ENCODE results near the gene APBA2. TPM values are rescaled to one million over a fixed set of nuclear protein-coding genes. Genes with fewer than 3 reads are reported as not detected.

APBA2 gene
- total RNA-seq, 2 experiments from 2014 or later: 30.8 to 32.0 TPM

DNA sequence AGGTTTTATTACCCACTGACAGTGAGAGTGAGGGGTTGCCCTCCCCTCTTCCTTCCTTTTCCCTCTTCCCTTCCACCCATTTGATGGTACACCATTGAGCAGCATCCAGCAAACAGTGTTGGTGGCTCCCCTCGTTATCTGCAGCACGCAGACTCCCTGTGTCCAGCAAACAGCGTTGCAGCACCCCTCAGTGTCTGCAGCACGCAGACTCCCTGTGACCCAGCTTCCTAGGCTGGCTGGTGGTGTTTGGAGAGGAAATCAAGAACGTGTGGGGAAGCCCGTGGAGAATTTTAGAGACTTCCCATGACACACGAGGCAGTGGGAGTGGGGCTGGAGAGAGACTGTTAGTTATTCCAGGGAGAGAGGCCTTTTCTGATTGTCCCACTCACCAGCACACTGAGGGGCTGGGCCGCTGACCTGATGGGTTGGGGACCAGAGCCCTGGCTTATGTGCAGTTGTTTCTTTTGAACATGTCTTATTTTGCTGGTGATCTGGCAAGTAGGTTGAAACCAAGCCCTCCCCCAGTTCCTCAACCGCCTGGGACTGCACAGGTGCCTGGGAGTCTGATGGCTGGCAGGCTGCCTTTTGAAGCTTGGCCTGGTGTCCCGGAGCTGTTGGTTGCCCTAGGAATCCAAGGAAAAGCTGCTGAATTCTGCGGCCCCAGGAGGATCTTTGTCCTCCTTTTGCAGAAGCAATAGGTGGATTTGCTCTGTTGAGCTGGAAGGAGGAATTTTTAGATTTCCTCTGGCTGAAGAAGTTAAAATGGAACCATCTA is 19.0 kb downstream of the APBA2 start:
- Mint-ChIP-seq H3K4me3 (no peak overlapping the region), H3K36me3 (ENCODE audit: low read depth) (no peaks in the 10 kb centered on the region), H3K9me3 (no peaks in the 10 kb centered on the region), H3K4me1 (ENCODE audit: low read depth) (peaks cover 82% of the 10 kb centered on the region), H3K27ac (peak overlapping the region; percentile 35), H3K27me3 (no peaks in the 10 kb centered on the region)
- ChIA-PET CTCF (interaction anchor here (1.2 to 1.3 kb wide), 2 partner anchors 8 to 31 kb away, joined by 3 to 7 read pairs; no protein-coding TSS in a partner anchor), POLR2A (interaction anchor here (1.0 to 1.2 kb wide), 2 partner anchors 9 to 16 kb away, joined by 3 read pairs; no protein-coding TSS in a partner anchor)
- intact Hi-C loops (cut with micrococcal nuclease): no loop called here
- ATAC-seq: no peak
- TF ChIP-seq, protein P1, sequence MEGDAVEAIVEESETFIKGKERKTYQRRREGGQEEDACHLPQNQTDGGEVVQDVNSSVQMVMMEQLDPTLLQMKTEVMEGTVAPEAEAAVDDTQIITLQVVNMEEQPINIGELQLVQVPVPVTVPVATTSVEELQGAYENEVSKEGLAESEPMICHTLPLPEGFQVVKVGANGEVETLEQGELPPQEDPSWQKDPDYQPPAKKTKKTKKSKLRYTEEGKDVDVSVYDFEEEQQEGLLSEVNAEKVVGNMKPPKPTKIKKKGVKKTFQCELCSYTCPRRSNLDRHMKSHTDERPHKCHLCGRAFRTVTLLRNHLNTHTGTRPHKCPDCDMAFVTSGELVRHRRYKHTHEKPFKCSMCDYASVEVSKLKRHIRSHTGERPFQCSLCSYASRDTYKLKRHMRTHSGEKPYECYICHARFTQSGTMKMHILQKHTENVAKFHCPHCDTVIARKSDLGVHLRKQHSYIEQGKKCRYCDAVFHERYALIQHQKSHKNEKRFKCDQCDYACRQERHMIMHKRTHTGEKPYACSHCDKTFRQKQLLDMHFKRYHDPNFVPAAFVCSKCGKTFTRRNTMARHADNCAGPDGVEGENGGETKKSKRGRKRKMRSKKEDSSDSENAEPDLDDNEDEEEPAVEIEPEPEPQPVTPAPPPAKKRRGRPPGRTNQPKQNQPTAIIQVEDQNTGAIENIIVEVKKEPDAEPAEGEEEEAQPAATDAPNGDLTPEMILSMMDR (IDR thresholded peaks at IDR 0.05): no peak
- no peak for DNase-seq

DNA sequence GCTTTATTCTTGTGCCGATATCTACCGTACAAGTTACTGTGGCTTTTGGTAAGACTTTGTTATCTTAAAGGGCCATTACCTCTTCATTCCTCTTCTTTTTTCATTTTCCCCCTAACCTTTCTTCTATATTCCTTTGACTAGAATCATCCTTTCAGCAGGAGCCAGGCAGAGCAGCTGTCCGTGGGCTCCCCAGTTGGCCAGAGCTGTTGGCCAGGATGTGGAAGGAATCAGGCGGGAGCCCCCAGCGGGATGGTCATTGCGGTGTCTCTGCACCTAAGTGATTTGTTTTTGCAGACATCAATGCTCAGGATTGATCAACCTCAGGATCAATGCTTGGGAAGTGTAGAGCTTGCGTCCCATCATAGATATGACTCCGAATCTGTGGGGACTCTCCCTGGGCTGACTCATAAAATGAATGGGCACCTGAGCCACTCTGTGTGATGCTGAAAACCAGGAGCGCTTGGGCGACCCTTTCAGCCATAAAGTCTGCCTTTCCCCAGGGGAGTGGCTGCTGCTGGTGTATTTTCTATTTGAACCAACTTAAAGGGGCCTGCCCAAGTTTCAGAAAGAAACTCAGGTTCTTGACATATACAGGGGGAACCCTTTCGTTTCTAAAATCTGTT is 21.7 kb downstream of the APBA2 start:
- DNase-seq (no peak), ATAC-seq (peak; percentile 25)
- Mint-ChIP-seq H3K9me3 (no peaks in the 10 kb centered on the region), H3K36me3 (ENCODE audit: low read depth) (no peaks in the 10 kb centered on the region), H3K4me3 (no peak overlapping the region), H3K4me1 (ENCODE audit: low read depth) (peaks cover 75% of the 10 kb centered on the region), H3K27me3 (no peaks in the 10 kb centered on the region), H3K27ac (no peak overlapping the region)
- TF ChIP-seq, protein P1 (IDR thresholded peaks at IDR 0.05): no peak
- CTCF ChIA-PET: no interaction called here
- POLR2A ChIA-PET: no interaction called here
- intact Hi-C loops (cut with micrococcal nuclease): no loop called here

DNA sequence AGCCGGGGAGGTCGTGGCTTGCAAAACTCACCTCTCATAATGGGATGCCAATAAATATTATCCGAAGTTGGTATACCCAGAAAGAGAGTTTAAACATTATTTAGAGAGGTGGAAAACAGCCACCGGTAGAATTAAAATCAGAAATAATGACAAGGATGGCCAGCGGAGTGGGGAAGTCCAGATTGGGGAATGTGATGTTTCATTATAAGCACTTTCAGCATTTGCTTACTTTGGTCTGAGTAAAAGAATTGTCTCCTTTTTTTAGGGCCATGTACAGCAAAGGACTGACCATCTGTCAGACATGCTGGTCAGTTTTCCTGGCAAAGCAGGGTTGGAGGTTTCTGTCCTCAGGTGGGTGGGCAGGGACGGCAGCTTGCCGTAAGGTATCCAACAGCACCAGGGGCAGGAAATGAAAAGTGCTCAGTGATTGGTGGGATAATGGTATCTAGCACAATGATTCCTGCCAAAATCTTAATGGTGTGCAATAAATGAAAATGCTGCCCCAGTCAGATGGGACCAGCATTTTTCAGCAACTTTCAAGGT is 24.3 kb downstream of the APBA2 start:
- H3K27ac Mint-ChIP-seq: no peak overlapping the region

DNA sequence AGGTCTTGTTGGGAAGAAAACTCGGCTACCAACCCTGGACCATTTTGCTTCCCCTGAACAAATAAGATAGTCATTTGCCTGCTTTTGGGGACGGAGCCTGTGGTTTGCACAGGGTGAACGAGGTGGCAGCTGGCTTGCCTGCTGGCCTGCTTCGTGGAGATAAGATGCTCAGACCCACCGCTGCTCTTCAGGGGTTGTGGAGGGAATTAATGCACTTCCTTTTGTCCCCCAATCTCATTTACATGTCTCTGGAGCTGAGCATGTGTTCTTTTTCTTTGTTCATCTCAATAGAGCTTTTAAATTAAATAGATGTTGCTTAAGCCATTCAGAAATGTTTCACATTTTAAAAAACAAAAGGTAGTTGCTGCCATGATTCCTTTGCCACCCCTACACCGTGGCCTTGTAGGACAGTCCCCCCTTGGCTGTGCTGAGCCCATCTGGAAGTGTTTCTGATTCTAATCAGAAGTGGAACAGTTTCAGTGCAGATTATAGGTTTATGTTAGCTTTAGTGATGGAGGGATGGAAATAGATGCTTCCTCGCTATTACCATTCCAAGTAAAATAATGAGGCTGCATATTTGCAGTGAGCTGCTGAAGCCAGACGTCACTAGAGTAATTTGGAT is 25.6 kb downstream of the APBA2 start:
- TF ChIP-seq, protein P1 (IDR thresholded peaks at IDR 0.05): no peak
- no peak overlapping the region for H3K4me3 Mint-ChIP-seq
- intact Hi-C loops (cut with micrococcal nuclease): no loop called here
- H3K27ac Mint-ChIP-seq: peak overlapping the region; percentile 55
- no peaks in the 10 kb centered on the region for H3K9me3 Mint-ChIP-seq
- H3K36me3 Mint-ChIP-seq (ENCODE audit: low read depth): no peaks in the 10 kb centered on the region
- H3K27me3 Mint-ChIP-seq: no peaks in the 10 kb centered on the region
- peaks cover 50% of the 10 kb centered on the region for H3K4me1 Mint-ChIP-seq (ENCODE audit: low read depth)
- ChIA-PET CTCF (interaction anchor here (0.6 to 2.6 kb wide), 3 partner anchors 10 to 28 kb away, joined by 3 to 14 read pairs (median 4); no protein-coding TSS in a partner anchor), POLR2A (interaction anchor here (1.6 kb wide), 1 partner anchor 9 kb away, joined by 5 read pairs; no protein-coding TSS in a partner anchor)
- no peak for DNase-seq
- no peak for ATAC-seq

More for the DNA sequence above, 24.3 kb downstream of the APBA2 start:
- DNase-seq: no peak
- ChIA-PET CTCF (interaction anchor here (1.0 to 1.2 kb wide), 2 partner anchors 12 to 24 kb away, joined by 3 to 4 read pairs; no protein-coding TSS in a partner anchor), POLR2A (no interaction called here)
- Mint-ChIP-seq H3K4me1 (ENCODE audit: low read depth) (peaks cover 62% of the 10 kb centered on the region), H3K4me3 (no peak overlapping the region), H3K36me3 (ENCODE audit: low read depth) (no peaks in the 10 kb centered on the region), H3K27me3 (no peaks in the 10 kb centered on the region), H3K9me3 (no peaks in the 10 kb centered on the region)
- intact Hi-C loops (cut with micrococcal nuclease): no loop called here
- TF ChIP-seq, protein P1 (IDR thresholded peaks at IDR 0.05): no peak
- no peak for ATAC-seq
